ENCODE results near the gene ANGPTL7. TPM values are rescaled to one million over a fixed set of nuclear protein-coding genes. Genes with fewer than 3 reads are reported as not detected.
A peak's percentile ranks its signal among the peaks of the same experiment; 100 is the strongest.

ANGPTL7 gene
- total and polyA plus RNA-seq, 4 experiments from 2014 or later: not detected

- H3K9me3 ChIP-seq (ENCODE audit: control insufficient read depth in 1 of 2, low read length in 2 of 2): no peaks in the 10 kb centered on the region
- no peak for DNase-seq
- H3K36me3 ChIP-seq (ENCODE audit: insufficient read depth, low read length): peaks cover 9% of the 10 kb centered on the region
- H3K36me3 Mint-ChIP-seq: peaks cover 31 to 32% of the 10 kb centered on the region in 2 donors
- H3K27me3 ChIP-seq (ENCODE audit: insufficient read depth, low read length): no peaks in the 10 kb centered on the region
- intact Hi-C loops (cut with micrococcal nuclease): no loop called here
- H3K27ac ChIP-seq (ENCODE audit: low read depth, low read length): no peak overlapping the region
- no peaks in the 10 kb centered on the region for H3K27me3 Mint-ChIP-seq
- no peaks in the 10 kb centered on the region for H3K4me1 ChIP-seq (ENCODE audit: insufficient read depth, low read length)
- ChIA-PET CTCF (ENCODE audit: partially characterized antibody) (no interaction called here), POLR2A (ENCODE audit: partially characterized antibody) (no interaction called here)
- H3K9me3 Mint-ChIP-seq: peaks cover 0 to 3% (median 0%) of the 10 kb centered on the region in 8 donors
- H3K4me3 Mint-ChIP-seq: no peak overlapping the region
- H3K4me1 Mint-ChIP-seq: peaks cover 0 to 6% (median under 1%) of the 10 kb centered on the region in 4 donors
- no peak overlapping the region for H3K4me3 ChIP-seq (ENCODE audit: low read length in 2 of 2)
- H3K27ac Mint-ChIP-seq: peak overlapping the region in 1 of 7 donors; percentile 52
These were observed 20.4 kb upstream of the ANGPTL7 start for GRCh38 chr1:11168731-11169130.

- peak overlapping the region in 1 of 7 donors; percentile 30 for H3K27ac Mint-ChIP-seq
- POLR2A ChIA-PET (ENCODE audit: partially characterized antibody): interaction anchor here (0.8 kb wide), 1 partner anchor 17 kb away, joined by 4 read pairs; no protein-coding TSS in a partner anchor
- H3K27ac ChIP-seq (ENCODE audit: low read depth, low read length): no peak overlapping the region
These were observed 20.0 kb upstream of the ANGPTL7 start for GRCh38 chr1:11169202-11169601.

GRCh38 chr1:11170102-11170501 is 19.1 kb upstream of the ANGPTL7 start:
- intact Hi-C loops (cut with micrococcal nuclease): no loop called here
- Mint-ChIP-seq H3K4me3 (no peak overlapping the region), H3K36me3 (peaks cover 27 to 28% of the 10 kb centered on the region in 2 donors), H3K27me3 (no peaks in the 10 kb centered on the region), H3K9me3 (peaks cover 0 to 3% (median 0%) of the 10 kb centered on the region in 8 donors), H3K27ac (peak overlapping the region in 1 of 7 donors; percentile 42), H3K4me1 (peaks cover 0 to 6% (median under 1%) of the 10 kb centered on the region in 4 donors)
- ChIA-PET CTCF (ENCODE audit: partially characterized antibody) (interaction anchor here (0.8 kb wide), 1 partner anchor 133 kb away, joined by 3 read pairs; no protein-coding TSS in a partner anchor), POLR2A (ENCODE audit: partially characterized antibody) (interaction anchor here (0.8 kb wide), 1 partner anchor 16 kb away, joined by 4 read pairs; no protein-coding TSS in a partner anchor)
- Histone ChIP-seq H3K4me1 (ENCODE audit: insufficient read depth, low read length) (no peaks in the 10 kb centered on the region), H3K27ac (ENCODE audit: low read depth, low read length) (no peak overlapping the region), H3K4me3 (ENCODE audit: low read length in 2 of 2) (no peak overlapping the region), H3K36me3 (ENCODE audit: insufficient read depth, low read length) (peaks cover 9% of the 10 kb centered on the region), H3K27me3 (ENCODE audit: insufficient read depth, low read length) (no peaks in the 10 kb centered on the region), H3K9me3 (ENCODE audit: control insufficient read depth in 1 of 2, low read length in 2 of 2) (no peaks in the 10 kb centered on the region)
- no peak for DNase-seq

More at GRCh38 chr1:11169202-11169601, 20.0 kb upstream of the ANGPTL7 start:
- no peaks in the 10 kb centered on the region for H3K27me3 ChIP-seq (ENCODE audit: insufficient read depth, low read length)
- H3K9me3 Mint-ChIP-seq: peaks cover 0 to 3% (median 0%) of the 10 kb centered on the region in 8 donors
- CTCF ChIA-PET (ENCODE audit: partially characterized antibody): no interaction called here
- no peaks in the 10 kb centered on the region for H3K9me3 ChIP-seq (ENCODE audit: control insufficient read depth in 1 of 2, low read length in 2 of 2)
- H3K36me3 Mint-ChIP-seq: peaks cover 31% of the 10 kb centered on the region in 2 donors
- peaks cover 9% of the 10 kb centered on the region for H3K36me3 ChIP-seq (ENCODE audit: insufficient read depth, low read length)
- intact Hi-C loops (cut with micrococcal nuclease): no loop called here
- H3K4me3 ChIP-seq (ENCODE audit: low read length in 2 of 2): no peak overlapping the region
- no peaks in the 10 kb centered on the region for H3K27me3 Mint-ChIP-seq
- no peak overlapping the region for H3K4me3 Mint-ChIP-seq
- H3K4me1 Mint-ChIP-seq: peaks cover 0 to 6% (median under 1%) of the 10 kb centered on the region in 4 donors
- H3K4me1 ChIP-seq (ENCODE audit: insufficient read depth, low read length): no peaks in the 10 kb centered on the region
- DNase-seq: no peak

GRCh38 chr1:11174261-11174942 is 14.8 kb upstream of the ANGPTL7 start:
- no peaks in the 10 kb centered on the region for H3K9me3 Mint-ChIP-seq
- Histone ChIP-seq H3K4me1 (ENCODE audit: insufficient read depth, low read length) (no peaks in the 10 kb centered on the region), H3K9me3 (ENCODE audit: control insufficient read depth in 1 of 2, low read length in 2 of 2) (no peaks in the 10 kb centered on the region), H3K36me3 (ENCODE audit: insufficient read depth, low read length) (peaks cover 16% of the 10 kb centered on the region), H3K27me3 (ENCODE audit: insufficient read depth, low read length) (no peaks in the 10 kb centered on the region), H3K4me3 (ENCODE audit: low read length in 2 of 2) (no peak overlapping the region), H3K27ac (ENCODE audit: low read depth, low read length) (no peak overlapping the region)
- peaks cover 0 to 1% (median 0%) of the 10 kb centered on the region in 4 donors for H3K4me1 Mint-ChIP-seq
- no peak for DNase-seq
- H3K36me3 Mint-ChIP-seq: peaks cover 20 to 42% of the 10 kb centered on the region in 2 donors
- POLR2A ChIA-PET (ENCODE audit: partially characterized antibody): no interaction called here
- peak overlapping the region in 1 of 7 donors; percentile 80 for H3K27ac Mint-ChIP-seq
- no peaks in the 10 kb centered on the region for H3K27me3 Mint-ChIP-seq
- CTCF ChIA-PET (ENCODE audit: partially characterized antibody): no interaction called here
- intact Hi-C loops (cut with micrococcal nuclease): no loop called here
- no peak overlapping the region for H3K4me3 Mint-ChIP-seq

- H3K9me3 Mint-ChIP-seq: no peaks in the 10 kb centered on the region
- Histone ChIP-seq H3K4me1 (ENCODE audit: insufficient read depth, low read length) (no peaks in the 10 kb centered on the region), H3K9me3 (ENCODE audit: control insufficient read depth in 1 of 2, low read length in 2 of 2) (no peaks in the 10 kb centered on the region), H3K36me3 (ENCODE audit: insufficient read depth, low read length) (peaks cover 15% of the 10 kb centered on the region), H3K4me3 (ENCODE audit: low read length in 2 of 2) (no peak overlapping the region), H3K27me3 (ENCODE audit: insufficient read depth, low read length) (no peaks in the 10 kb centered on the region), H3K27ac (ENCODE audit: low read depth, low read length) (no peak overlapping the region)
- intact Hi-C loops (cut with micrococcal nuclease): no loop called here
- H3K4me1 Mint-ChIP-seq: peaks cover 0 to 1% (median 0%) of the 10 kb centered on the region in 4 donors
- DNase-seq: no peak
- ChIA-PET CTCF (ENCODE audit: partially characterized antibody) (no interaction called here), POLR2A (ENCODE audit: partially characterized antibody) (no interaction called here)
- H3K36me3 Mint-ChIP-seq: peaks cover 22 to 50% of the 10 kb centered on the region in 2 donors
- H3K4me3 Mint-ChIP-seq: peak overlapping the region in 1 of 8 donors; percentile 39
- H3K27me3 Mint-ChIP-seq: no peaks in the 10 kb centered on the region
- no peak overlapping the region for H3K27ac Mint-ChIP-seq
These were observed 13.7 kb upstream of the ANGPTL7 start for GRCh38 chr1:11175461-11175860.

- Mint-ChIP-seq H3K4me3 (no peak overlapping the region), H3K27me3 (no peaks in the 10 kb centered on the region), H3K27ac (no peak overlapping the region), H3K4me1 (peaks cover 0 to 1% (median 0%) of the 10 kb centered on the region in 4 donors), H3K36me3 (peaks cover 24 to 56% of the 10 kb centered on the region in 2 donors), H3K9me3 (no peaks in the 10 kb centered on the region)
- Histone ChIP-seq H3K4me1 (ENCODE audit: insufficient read depth, low read length) (no peaks in the 10 kb centered on the region), H3K27me3 (ENCODE audit: insufficient read depth, low read length) (no peaks in the 10 kb centered on the region), H3K4me3 (ENCODE audit: low read length in 2 of 2) (no peak overlapping the region), H3K27ac (ENCODE audit: low read depth, low read length) (no peak overlapping the region), H3K9me3 (ENCODE audit: control insufficient read depth in 1 of 2, low read length in 2 of 2) (no peaks in the 10 kb centered on the region), H3K36me3 (ENCODE audit: insufficient read depth, low read length) (peaks cover 15% of the 10 kb centered on the region)
- intact Hi-C loops (cut with micrococcal nuclease): no loop called here
- ChIA-PET CTCF (ENCODE audit: partially characterized antibody) (interaction anchor here (0.7 kb wide), 1 partner anchor 17 kb away, joined by 3 read pairs; no protein-coding TSS in a partner anchor), POLR2A (ENCODE audit: partially characterized antibody) (no interaction called here)
- no peak for DNase-seq
These were observed 13.0 kb upstream of the ANGPTL7 start for GRCh38 chr1:11176081-11176706.
